Measurements from ENCODE around the gene DCUN1D4.
"Not testable (repeated sequence)": the region's sequence is repeated elsewhere in the genome, so short reads cannot be mapped to it uniquely, and the experiment has no call there.

Gene DCUN1D4

DNA sequence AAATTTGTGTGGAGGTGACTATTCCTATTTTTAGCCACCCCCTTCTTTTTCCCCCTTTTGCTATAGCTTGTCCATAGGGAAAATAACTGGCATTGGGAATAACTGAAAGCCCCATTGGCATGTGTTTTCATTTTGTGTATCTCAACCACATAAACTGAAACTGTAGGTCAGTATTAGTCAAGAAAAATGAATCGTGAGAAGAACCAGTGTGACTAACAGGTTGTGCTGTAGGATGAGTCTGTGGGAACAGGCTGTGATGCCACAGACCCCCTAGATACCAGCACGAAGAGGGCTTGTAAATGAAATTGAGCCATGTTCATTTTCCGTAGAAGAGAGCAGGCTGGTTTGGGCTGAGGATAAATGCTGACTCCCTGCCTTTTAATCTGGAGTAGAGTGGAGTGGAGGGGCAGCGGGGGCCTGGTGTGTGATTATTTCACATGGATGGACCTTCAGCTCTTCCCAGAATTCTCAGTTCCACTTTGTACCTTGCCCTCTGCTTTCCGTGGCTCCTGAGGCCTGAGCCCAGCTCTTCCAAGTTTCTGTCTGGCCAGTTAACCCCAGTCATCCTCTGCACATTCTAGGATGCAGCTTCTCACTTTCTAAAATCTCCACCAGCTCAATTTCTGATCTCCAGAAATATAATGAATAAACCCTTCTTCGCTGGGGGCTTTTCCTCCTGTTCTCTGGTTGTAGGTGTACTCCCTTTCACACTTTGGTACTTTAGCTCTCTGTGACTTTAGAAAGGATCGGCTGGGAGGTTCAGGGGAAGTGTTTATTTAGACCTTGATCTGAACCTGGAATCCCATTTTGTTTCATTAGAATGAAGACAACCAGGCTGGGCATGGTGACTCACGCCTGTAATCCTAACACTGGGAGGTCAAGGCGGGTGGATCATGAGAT is 37.3 kb downstream of the DCUN1D4 start:
- TF ChIP-seq, protein P1, sequence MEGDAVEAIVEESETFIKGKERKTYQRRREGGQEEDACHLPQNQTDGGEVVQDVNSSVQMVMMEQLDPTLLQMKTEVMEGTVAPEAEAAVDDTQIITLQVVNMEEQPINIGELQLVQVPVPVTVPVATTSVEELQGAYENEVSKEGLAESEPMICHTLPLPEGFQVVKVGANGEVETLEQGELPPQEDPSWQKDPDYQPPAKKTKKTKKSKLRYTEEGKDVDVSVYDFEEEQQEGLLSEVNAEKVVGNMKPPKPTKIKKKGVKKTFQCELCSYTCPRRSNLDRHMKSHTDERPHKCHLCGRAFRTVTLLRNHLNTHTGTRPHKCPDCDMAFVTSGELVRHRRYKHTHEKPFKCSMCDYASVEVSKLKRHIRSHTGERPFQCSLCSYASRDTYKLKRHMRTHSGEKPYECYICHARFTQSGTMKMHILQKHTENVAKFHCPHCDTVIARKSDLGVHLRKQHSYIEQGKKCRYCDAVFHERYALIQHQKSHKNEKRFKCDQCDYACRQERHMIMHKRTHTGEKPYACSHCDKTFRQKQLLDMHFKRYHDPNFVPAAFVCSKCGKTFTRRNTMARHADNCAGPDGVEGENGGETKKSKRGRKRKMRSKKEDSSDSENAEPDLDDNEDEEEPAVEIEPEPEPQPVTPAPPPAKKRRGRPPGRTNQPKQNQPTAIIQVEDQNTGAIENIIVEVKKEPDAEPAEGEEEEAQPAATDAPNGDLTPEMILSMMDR (IDR thresholded peaks at IDR 0.05; ENCODE audit: extremely low read depth, missing control alignments): no peak
- no peak for DNase-seq (ENCODE audit: low spot score)

DNA sequence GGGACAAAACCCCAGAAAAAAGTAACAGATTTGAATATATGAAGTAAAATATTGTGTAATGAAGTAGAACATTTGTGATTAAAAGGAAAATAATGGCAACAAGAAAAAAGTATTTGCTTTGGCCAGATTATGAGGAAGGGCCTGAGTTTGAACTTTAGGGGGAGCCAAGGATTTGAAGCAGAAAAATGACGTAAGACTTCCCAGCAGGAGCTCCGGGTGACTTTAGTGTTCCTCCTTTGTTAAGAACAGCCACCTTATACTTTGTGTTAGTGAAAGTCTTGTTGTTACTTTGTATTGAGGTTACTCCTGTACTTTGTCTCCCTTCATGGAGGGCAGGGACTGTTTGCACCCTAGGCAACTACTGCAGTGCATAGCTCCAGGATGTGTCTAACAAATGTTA is 41.1 kb downstream of the DCUN1D4 start:
- TF ChIP-seq, protein P1 (IDR thresholded peaks at IDR 0.05; ENCODE audit: extremely low read depth, missing control alignments): no peak
- DNase-seq (ENCODE audit: low spot score): no peak

DNA sequence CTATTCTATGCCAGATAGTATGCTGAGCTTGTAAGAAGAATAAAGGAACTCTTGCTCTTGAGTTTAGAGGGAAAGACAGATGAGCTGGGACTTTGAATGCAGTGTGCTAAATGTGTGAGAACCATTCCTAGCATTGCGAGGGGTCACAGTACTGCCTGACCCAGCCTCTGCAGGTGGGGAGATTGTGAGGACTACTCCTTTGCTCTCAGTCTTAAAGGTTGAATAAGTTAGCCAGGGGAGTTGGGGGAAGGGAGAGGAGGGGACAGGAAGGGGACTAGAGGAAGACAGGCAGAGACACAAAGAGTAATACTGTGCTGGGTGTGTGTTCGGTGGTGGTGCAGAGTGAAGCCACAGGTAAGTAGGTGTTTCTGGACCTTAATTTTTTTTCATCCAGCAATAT is 41.7 kb downstream of the DCUN1D4 start:
- DNase-seq (ENCODE audit: low spot score): no peak
- TF ChIP-seq, protein P1 (IDR thresholded peaks at IDR 0.05; ENCODE audit: extremely low read depth, missing control alignments): no peak

DNA sequence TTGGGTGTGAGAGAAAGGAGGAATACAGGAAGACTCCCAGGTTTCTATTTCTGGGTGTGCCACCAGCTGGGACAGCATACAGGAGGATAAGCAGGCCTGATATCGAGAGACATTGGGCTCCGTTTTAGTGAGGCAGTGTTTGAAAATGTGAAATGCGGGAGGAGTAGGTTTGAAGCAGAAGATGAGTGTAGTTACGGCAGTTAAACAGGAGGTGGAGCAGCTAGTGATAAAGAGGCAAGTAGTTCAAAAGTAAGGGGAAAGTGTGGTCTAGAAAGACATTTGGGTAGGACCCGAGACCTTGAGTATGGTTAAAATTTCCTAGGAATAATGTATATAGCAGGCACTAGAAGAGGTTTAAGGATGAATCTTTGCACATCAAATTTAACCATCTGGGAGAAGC is 42.4 kb downstream of the DCUN1D4 start:
- TF ChIP-seq, protein P1 (IDR thresholded peaks at IDR 0.05; ENCODE audit: extremely low read depth, missing control alignments): peak; percentile 16
- peak; percentile 22 for DNase-seq (ENCODE audit: low spot score)

DNA sequence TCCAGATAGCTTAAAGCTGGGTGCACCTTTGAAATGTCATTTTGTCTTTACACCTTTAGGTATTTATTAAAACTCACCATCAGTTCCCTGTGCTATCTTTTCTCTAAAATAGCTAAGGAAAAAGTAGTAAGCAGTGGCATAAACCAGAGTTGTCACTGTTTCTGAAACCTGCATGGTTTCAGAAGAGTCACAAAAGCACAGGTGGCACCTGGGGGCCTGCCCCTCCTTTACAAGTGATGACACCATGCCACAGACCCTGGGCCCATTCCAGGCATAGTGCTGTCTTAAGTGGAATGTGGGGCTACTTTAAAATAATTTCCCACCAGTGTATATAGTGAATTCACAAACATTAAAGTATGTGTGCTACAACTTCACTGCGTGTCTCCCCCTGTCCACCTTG is 47.8 kb downstream of the DCUN1D4 start:
- TF ChIP-seq, protein P1 (IDR thresholded peaks at IDR 0.05; ENCODE audit: extremely low read depth, missing control alignments): no peak
- no peak for DNase-seq (ENCODE audit: low spot score)

DNA sequence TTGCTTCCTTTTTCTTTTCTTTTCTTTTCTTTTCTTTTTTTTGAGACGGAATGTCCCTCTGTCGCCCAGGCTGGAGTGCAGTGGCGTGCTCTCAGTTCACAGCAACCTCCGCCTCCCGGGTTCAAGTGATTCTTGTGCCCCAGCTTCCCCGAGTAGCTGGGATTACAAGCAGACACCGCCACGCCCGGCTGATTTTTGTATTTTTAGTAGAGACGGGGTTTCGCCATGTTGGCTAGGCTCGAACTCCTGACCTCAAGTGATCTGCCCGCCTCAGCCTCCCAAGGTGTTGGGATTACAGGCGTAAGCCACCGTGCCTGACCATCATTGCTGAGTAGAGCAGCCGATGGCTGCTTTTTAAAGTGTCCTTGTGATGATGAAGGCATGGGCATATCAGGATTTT is 50.4 kb downstream of the DCUN1D4 start:
- not testable (repeated sequence) for DNase-seq (ENCODE audit: low spot score)

DNA sequence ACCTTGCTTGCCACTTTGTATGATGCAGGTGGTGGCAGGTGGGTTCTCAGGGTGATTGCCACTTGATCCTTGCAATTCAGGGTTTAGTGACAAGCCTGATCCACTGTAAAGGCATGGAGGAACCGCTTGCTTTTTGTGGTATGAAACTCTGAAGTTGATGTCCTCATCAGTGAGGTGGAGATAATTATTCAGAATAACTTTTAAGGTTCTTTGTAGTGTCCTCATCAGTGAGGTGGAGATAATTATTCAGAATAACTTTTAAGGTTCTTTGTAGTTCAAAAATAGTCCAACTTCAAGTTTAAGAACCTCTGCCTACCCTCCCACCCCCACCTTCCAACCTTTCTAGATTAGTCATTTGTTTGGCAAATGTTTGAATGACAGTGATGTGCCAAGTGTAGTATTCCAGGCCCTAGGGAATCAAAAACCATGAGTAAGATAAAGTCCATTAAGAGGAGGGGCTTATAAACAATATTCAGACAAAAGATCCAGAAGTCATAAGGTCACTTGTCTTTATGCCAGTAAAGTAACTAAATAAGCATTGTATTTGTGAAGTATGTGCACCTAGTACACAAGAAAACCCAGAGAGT is 51.2 kb downstream of the DCUN1D4 start:
- TF ChIP-seq, protein P1 (IDR thresholded peaks at IDR 0.05; ENCODE audit: extremely low read depth, missing control alignments): no peak
- DNase-seq (ENCODE audit: low spot score): no peak
